ENCODE data around the gene PRMT7. TPM values are rescaled to one million over a fixed set of nuclear protein-coding genes. Genes with fewer than 3 reads are reported as not detected.

The PRMT7 gene
- total and polyA plus RNA-seq, 8 donors: 29.0 to 66.3 (median 52.6) TPM

DNA sequence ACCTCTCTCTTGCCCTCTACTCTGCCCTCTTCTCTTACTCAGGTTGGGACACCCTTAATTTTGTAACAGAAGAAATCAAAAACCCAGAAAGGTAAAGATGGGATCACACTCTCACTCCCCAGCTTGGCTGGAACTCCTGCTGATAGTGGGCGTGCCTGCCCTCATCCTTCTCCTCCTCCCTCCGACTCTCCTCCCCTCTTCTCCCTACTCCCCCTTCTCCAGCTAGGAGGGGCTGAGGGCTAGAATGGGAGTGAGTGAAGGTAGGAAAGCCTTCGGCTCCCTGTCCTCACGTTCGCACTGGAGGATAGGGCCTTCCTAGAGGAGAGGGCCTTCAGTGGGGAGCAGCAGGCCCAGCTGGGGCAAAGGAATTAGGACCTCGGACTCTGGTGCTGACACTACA lies 20.4 kb upstream of the PRMT7 start:
- Histone ChIP-seq H3K4me3 (no peak overlapping the region), H3K36me3 (peaks cover 0 to 66% of the 10 kb centered on the region in 2 donors), H3K9me3 (no peaks in the 10 kb centered on the region), H3K27ac (peak overlapping the region in 1 of 2 donors; percentile 10), H3K4me1 (peaks cover 13 to 46% of the 10 kb centered on the region in 2 donors), H3K27me3 (no peaks in the 10 kb centered on the region)
- intact Hi-C loops (cut with DNase I): no loop called here
- no peak for ATAC-seq
- TF ChIP-seq, protein P1, sequence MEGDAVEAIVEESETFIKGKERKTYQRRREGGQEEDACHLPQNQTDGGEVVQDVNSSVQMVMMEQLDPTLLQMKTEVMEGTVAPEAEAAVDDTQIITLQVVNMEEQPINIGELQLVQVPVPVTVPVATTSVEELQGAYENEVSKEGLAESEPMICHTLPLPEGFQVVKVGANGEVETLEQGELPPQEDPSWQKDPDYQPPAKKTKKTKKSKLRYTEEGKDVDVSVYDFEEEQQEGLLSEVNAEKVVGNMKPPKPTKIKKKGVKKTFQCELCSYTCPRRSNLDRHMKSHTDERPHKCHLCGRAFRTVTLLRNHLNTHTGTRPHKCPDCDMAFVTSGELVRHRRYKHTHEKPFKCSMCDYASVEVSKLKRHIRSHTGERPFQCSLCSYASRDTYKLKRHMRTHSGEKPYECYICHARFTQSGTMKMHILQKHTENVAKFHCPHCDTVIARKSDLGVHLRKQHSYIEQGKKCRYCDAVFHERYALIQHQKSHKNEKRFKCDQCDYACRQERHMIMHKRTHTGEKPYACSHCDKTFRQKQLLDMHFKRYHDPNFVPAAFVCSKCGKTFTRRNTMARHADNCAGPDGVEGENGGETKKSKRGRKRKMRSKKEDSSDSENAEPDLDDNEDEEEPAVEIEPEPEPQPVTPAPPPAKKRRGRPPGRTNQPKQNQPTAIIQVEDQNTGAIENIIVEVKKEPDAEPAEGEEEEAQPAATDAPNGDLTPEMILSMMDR (IDR thresholded peaks at IDR 0.05): no peak
- no peak for DNase-seq

DNA sequence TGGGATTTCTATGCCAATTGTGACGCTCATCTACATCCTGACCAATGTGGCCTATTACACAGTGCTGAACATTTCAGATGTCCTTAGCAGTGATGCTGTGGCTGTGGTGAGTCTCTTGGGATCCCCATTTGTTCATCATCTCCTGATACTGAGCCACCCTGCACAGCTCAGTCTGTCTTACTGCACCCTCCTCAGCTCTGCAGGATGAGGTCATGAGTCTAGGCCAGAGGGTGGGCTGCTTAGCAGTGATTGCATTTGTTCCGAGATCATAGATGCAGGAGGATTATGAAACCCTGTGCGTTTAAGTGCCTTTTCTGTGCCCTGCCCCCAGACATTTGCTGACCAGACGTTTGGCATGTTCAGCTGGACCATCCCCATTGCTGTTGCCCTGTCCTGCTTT lies 19.6 kb upstream of the PRMT7 start:
- TF ChIP-seq, protein P1 (IDR thresholded peaks at IDR 0.05): no peak
- peaks cover 13 to 38% of the 10 kb centered on the region in 2 donors for H3K4me1 ChIP-seq
- no peak for ATAC-seq
- intact Hi-C loops (cut with DNase I): no loop called here
- H3K36me3 ChIP-seq: peaks cover 0 to 74% of the 10 kb centered on the region in 2 donors
- DNase-seq: no peak
- H3K27me3 ChIP-seq: no peaks in the 10 kb centered on the region
- no peak overlapping the region for H3K4me3 ChIP-seq
- H3K9me3 ChIP-seq: no peaks in the 10 kb centered on the region
- H3K27ac ChIP-seq: peak overlapping the region in 1 of 2 donors; percentile 10

DNA sequence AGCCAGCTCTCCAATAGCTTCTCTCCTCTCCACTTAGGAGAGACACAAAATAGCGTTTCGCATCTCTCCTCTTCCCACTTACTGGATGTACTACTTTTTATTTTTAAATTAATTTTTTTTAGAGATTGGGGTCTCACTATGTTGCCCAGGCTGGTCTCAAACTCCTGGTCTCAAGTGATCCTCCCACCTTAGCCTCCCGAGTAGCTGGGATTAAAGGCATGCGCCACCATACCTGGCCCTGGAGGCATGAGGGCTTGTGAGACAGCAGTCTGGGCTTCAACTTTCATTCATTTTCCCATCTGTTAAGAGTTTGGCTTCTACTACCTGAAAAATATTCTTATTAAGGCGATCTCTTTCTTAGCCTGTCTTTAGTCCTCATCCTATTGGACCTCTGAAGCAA lies 18.4 kb upstream of the PRMT7 start:
- peaks cover 0 to 78% of the 10 kb centered on the region in 2 donors for H3K36me3 ChIP-seq
- no peaks in the 10 kb centered on the region for H3K27me3 ChIP-seq
- peaks cover 11 to 26% of the 10 kb centered on the region in 2 donors for H3K4me1 ChIP-seq
- DNase-seq: no peak
- TF ChIP-seq, protein P1 (IDR thresholded peaks at IDR 0.05): no peak
- intact Hi-C loops (cut with DNase I): no loop called here
- H3K9me3 ChIP-seq: no peaks in the 10 kb centered on the region
- no peak for ATAC-seq
- no peak overlapping the region for H3K4me3 ChIP-seq
- H3K27ac ChIP-seq: no peak overlapping the region

DNA sequence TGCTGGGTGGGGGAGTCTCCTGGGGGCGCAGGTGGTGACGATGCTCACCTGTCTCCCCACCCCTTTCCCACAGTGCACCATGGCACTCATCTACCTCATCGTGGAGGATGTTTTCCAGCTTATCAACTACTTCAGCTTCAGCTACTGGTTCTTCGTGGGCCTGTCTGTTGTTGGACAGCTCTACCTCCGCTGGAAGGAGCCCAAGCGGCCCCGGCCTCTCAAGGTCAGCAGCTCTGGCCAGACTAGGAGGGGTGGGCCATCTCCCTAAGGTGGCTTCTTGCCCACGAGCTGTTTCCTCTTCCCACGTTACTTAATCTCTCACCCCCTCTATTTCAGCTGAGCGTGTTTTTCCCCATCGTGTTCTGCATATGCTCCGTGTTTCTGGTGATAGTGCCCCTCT lies 14.5 kb upstream of the PRMT7 start:
- intact Hi-C loops (cut with DNase I): no loop called here
- TF ChIP-seq, protein P1 (IDR thresholded peaks at IDR 0.05): no peak
- ATAC-seq: no peak

DNA sequence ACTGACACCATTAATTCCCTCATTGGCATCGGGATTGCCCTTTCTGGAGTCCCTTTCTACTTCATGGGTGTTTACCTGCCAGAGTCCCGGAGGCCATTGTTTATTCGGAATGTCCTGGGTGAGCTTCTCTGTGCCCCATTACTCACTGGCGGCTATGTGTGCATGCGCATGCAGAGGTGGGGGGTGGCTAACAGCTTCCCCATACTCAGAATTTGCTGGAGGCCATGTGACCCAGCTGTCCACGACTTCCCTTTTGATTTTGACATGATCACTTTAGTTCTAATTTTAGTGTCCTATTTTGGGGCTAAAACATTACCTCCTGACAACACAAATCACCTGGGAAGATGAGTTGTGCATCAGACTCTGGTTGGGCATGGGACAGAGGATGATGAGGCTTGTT lies 14.1 kb upstream of the PRMT7 start:
- Histone ChIP-seq H3K4me1 (peaks cover 0 to 5% of the 10 kb centered on the region in 2 donors), H3K27me3 (no peaks in the 10 kb centered on the region), H3K4me3 (no peak overlapping the region), H3K9me3 (no peaks in the 10 kb centered on the region), H3K27ac (no peak overlapping the region), H3K36me3 (peaks cover 0 to 100% of the 10 kb centered on the region in 2 donors)
- TF ChIP-seq, protein P1 (IDR thresholded peaks at IDR 0.05): no peak
- DNase-seq (no peak), ATAC-seq (peak; percentile 37)
- intact Hi-C loops (cut with DNase I): no loop called here

More for the DNA sequence above, 14.5 kb upstream of the PRMT7 start:
- Histone ChIP-seq H3K9me3 (no peaks in the 10 kb centered on the region), H3K27me3 (no peaks in the 10 kb centered on the region), H3K27ac (no peak overlapping the region), H3K36me3 (peaks cover 0 to 98% of the 10 kb centered on the region in 2 donors), H3K4me1 (peaks cover 0 to 5% of the 10 kb centered on the region in 2 donors), H3K4me3 (no peak overlapping the region)
- DNase-seq: no peak
